SK-N-SH (cell line): ENCODE results near the gene CFAP251. TPM values are rescaled to one million over a fixed set of nuclear protein-coding genes. Genes with fewer than 3 reads are reported as not detected.

ENCODE experiments used
- CTCF ChIA-PET: fragments of 300-600, 350-600 bp; formaldehyde crosslinking; extraction: SDS; loops from one replicate; lab custom pipeline; 2021; lab: Yijun Ruan, JAX
- POLR2A ChIA-PET: fragments of 350-600 bp; sonication (Branson Sonifier 250); formaldehyde crosslinking; extraction: SDS; loops from one replicate; lab custom pipeline; 2020; ENCODE audit warnings: antibody characterized with exemption, inconsistent platforms; lab: Yijun Ruan, JAX
- DNase-seq: peaks from one replicate; pipeline ENCODE4 v3.0.0; 2012
- H2AFZ ChIP-seq: fragments of 200-600 bp; sonication (generic); 2 replicates; pipeline ENCODE4 v1.8.1; 2016; ENCODE audit warnings: antibody characterized with exemption, mild to moderate bottlenecking, low read depth
- H3F3A ChIP-seq: fragments of 200-600 bp; sonication (generic); replicated peaks from 2 replicates; pipeline ENCODE3; 2016; ENCODE audit warnings: antibody characterized with exemption, mild to moderate bottlenecking; ENCODE audit not compliant: insufficient read depth
- H3K27ac ChIP-seq, 2 experiments: fragments of 200-500 bp in 1 of 2; fragments of 200-600 bp in 1 of 2; sonication (Bioruptor generic) in 1 of 2; sonication (generic), shearing (Covaris generic) in 1 of 2; 2 replicates each; pipeline versions ENCODE4 v1.5.1 to v1.6.1; 2014 to 2016; ENCODE audit warnings: low read depth in 2 of 2, inconsistent platforms in 1 of 2, low read length in 1 of 2, mild to moderate bottlenecking in 1 of 2, mixed read lengths in 1 of 2
- H3K27me3 ChIP-seq: fragments of 200-600 bp; sonication (generic), shearing (Covaris generic); 2 replicates; pipeline ENCODE4 v1.6.1; 2016; ENCODE audit warnings: mixed run types; ENCODE audit not compliant: insufficient read depth
- H3K36me3 ChIP-seq, 2 experiments: fragments of 200-500 bp in 1 of 2; fragments of 200-600 bp in 1 of 2; sonication (Bioruptor generic) in 1 of 2; sonication (generic) in 1 of 2; replicated peaks in 1 of 2; 2 replicates each; pipeline versions ENCODE3 to v1.5.1; 2014 to 2016; ENCODE audit warnings: low read length in 1 of 2, mild to moderate bottlenecking in 1 of 2; ENCODE audit not compliant: insufficient read depth in 2 of 2, control insufficient read depth in 1 of 2
- H3K4me1 ChIP-seq, 2 experiments: fragments of 200-500 bp in 1 of 2; fragments of 200-600 bp in 1 of 2; sonication (Bioruptor generic) in 1 of 2; sonication (generic), shearing (Covaris generic) in 1 of 2; 2 replicates each; pipeline versions ENCODE4 v1.5.1 to v1.6.1; 2014 to 2016; ENCODE audit warnings: low read depth in 1 of 2, low read length in 1 of 2, mixed run types in 1 of 2; ENCODE audit not compliant: insufficient read depth in 2 of 2, control insufficient read depth in 1 of 2
- H3K4me2 ChIP-seq: fragments of 200-600 bp; sonication (generic), shearing (Covaris generic); 2 replicates; pipeline ENCODE4 v1.6.1; 2017; ENCODE audit warnings: mixed run types
- H3K4me3 ChIP-seq, 2 experiments: fragments of 200-500 bp in 1 of 2; fragments of 200-600 bp in 1 of 2; sonication (Bioruptor generic) in 1 of 2; sonication (generic), shearing (Covaris generic) in 1 of 2; 2 replicates each; pipeline versions ENCODE4 v1.5.1 to v1.8.1; 2014 to 2016; ENCODE audit warnings: low read depth in 2 of 2, inconsistent platforms in 1 of 2, low read length in 1 of 2, mild to moderate bottlenecking in 1 of 2, mixed read lengths in 1 of 2, moderate library complexity in 1 of 2
- H3K79me2 ChIP-seq: fragments of 200-600 bp; sonication (generic); 2 replicates; pipeline ENCODE4 v1.8.1; 2017; ENCODE audit warnings: mild to moderate bottlenecking; ENCODE audit not compliant: insufficient read depth
- H3K9ac ChIP-seq: fragments of 200-600 bp; sonication (generic); 2 replicates; pipeline ENCODE4 v1.6.1; 2017; ENCODE audit warnings: mixed run types
- H3K9me2 ChIP-seq: fragments of 200-600 bp; sonication (generic); 2 replicates; pipeline ENCODE4 v1.6.1; 2017; ENCODE audit warnings: mixed run types
- H3K9me3 ChIP-seq: fragments of 200-600 bp; sonication (generic); 2 replicates; pipeline ENCODE4 v1.6.1; 2017; ENCODE audit warnings: mixed run types, mild to moderate bottlenecking, moderate library complexity
- H4K20me1 ChIP-seq: fragments of 200-600 bp; sonication (generic); 2 replicates; pipeline ENCODE4 v1.6.1; 2017; ENCODE audit warnings: mild to moderate bottlenecking, mixed run types; ENCODE audit not compliant: insufficient read depth
- CHD2 ChIP-seq: fragments of 150-350 bp; IDR thresholded peaks from 2 replicates; pipeline ENCODE4 v1.6.1; 2018; ENCODE audit warnings: low read length; ENCODE audit not compliant: partially characterized antibody
- EP300 ChIP-seq, 2 experiments: IDR thresholded peaks; 2 replicates each; pipeline versions ENCODE4 v1.4.0 to v1.6.1; 2012; ENCODE audit warnings: borderline replicate concordance in 1 of 2, low read depth in 1 of 2, low read length in 1 of 2
- EZH2phosphoT487 ChIP-seq: fragments of 200-600 bp; sonication (generic); IDR thresholded peaks from 2 replicates; pipeline ENCODE4 v1.6.1; 2017; ENCODE audit warnings: low read depth, mixed run types, mild to moderate bottlenecking, antibody characterized with exemption, moderate library complexity, borderline replicate concordance
- FOSL2 ChIP-seq: IDR thresholded peaks from 2 replicates; pipeline ENCODE4 v1.4.0; 2012; ENCODE audit warnings: low read depth, mild to moderate bottlenecking, moderate library complexity, borderline replicate concordance
- FOXJ3 ChIP-seq: sonication (generic); formaldehyde crosslinking; IDR thresholded peaks from 2 replicates; pipeline ENCODE4 v1.5.1; 2020; ENCODE audit warnings: mild to moderate bottlenecking, missing genetic modification reagents
- GABPA ChIP-seq: IDR thresholded peaks from 2 replicates; pipeline ENCODE4 v1.4.0; 2012; ENCODE audit warnings: low read depth, mild to moderate bottlenecking
- GATA2 ChIP-seq: sonication (generic); formaldehyde crosslinking; IDR thresholded peaks from 2 replicates; pipeline ENCODE4 v1.5.0; 2020; ENCODE audit warnings: mild to moderate bottlenecking, missing genetic modification reagents
- JUND ChIP-seq: IDR thresholded peaks from 2 replicates; pipeline ENCODE4 v1.4.0; 2012
- MEF2A ChIP-seq: IDR thresholded peaks from 2 replicates; pipeline ENCODE4 v1.4.0; 2012; ENCODE audit warnings: low read depth, borderline replicate concordance
- MXI1 ChIP-seq: IDR thresholded peaks from 2 replicates; pipeline ENCODE4 v1.6.1; 2012; ENCODE audit warnings: mild to moderate bottlenecking, low read depth, low read length, improper control_type of control experiment
- NFIC ChIP-seq: IDR thresholded peaks from 2 replicates; pipeline ENCODE4 v1.4.0; 2012; ENCODE audit warnings: borderline replicate concordance
- NRF1 ChIP-seq: IDR thresholded peaks from 2 replicates; pipeline ENCODE4 v1.6.1; 2012; ENCODE audit warnings: low read depth, mild to moderate bottlenecking, low read length
- POLR2AphosphoS5 ChIP-seq: IDR thresholded peaks from 2 replicates; pipeline ENCODE4 v1.6.1; 2012; ENCODE audit warnings: low read depth, low read length
- RFX5 ChIP-seq: IDR thresholded peaks from 2 replicates; pipeline ENCODE4 v1.6.1; 2012; ENCODE audit warnings: mild to moderate bottlenecking, improper control_type of control experiment, low read length
- RXRA ChIP-seq: IDR thresholded peaks from 2 replicates; pipeline ENCODE4 v1.4.0; 2012; ENCODE audit warnings: low read depth, mild to moderate bottlenecking, borderline replicate concordance
- SIN3A ChIP-seq: IDR thresholded peaks from 2 replicates; pipeline ENCODE4 v1.6.1; 2012; ENCODE audit warnings: low read depth, mild to moderate bottlenecking, low read length, moderate library complexity, borderline replicate concordance
- TAF1 ChIP-seq: IDR thresholded peaks from 2 replicates; pipeline ENCODE4 v1.6.1; 2012; ENCODE audit warnings: low read depth, mild to moderate bottlenecking, low read length, moderate library complexity, borderline replicate concordance
- TCF12 ChIP-seq: IDR thresholded peaks from 2 replicates; pipeline ENCODE4 v1.4.0; 2012
- TEAD4 ChIP-seq: IDR thresholded peaks from 2 replicates; pipeline ENCODE4 v1.4.0; 2012; ENCODE audit warnings: mild to moderate bottlenecking, borderline replicate concordance; ENCODE audit not compliant: insufficient read depth
- USF1 ChIP-seq: IDR thresholded peaks from 2 replicates; pipeline ENCODE4 v1.4.0; 2012; ENCODE audit warnings: low read depth, borderline replicate concordance
- WGBS: methylation state at CpG from one replicate; pipeline ENCODE4 v1.1.6; 2017; ENCODE audit warnings: low lambda C conversion rate; 5-methylcytosine and 5-hydroxymethylcytosine counted together
- polyA plus RNA-seq, 3 experiments: library from polyadenylated mRNA; depleted of rRNA; stranded (reverse); fragments of >200 nt; gene quantifications; 2 replicates each; pipeline ENCODE4 v1.2.3, GENCODE V29; 2012
- TF ChIP-seq, protein P1 (sequence below): IDR thresholded peaks from 2 replicates; pipeline ENCODE4 v1.4.0; 2012; ENCODE audit warnings: low read depth, borderline replicate concordance
- TF ChIP-seq, protein P2 (sequence below): IDR thresholded peaks from 2 replicates; pipeline ENCODE4 v1.6.1; 2012; ENCODE audit warnings: mild to moderate bottlenecking, low read depth, low read length, moderate library complexity
- TF ChIP-seq, protein P3 (sequence below): fragments of 200-600 bp; sonication (generic); IDR thresholded peaks from 2 replicates; pipeline ENCODE4 v1.6.1; 2017; ENCODE audit warnings: antibody characterized with exemption, mild to moderate bottlenecking, moderate library complexity

The CFAP251 gene
- polyA plus RNA-seq, 1 of the 3 experiments (the other 2 are of a cell fraction), result 5.7 TPM

- Histone ChIP-seq H2AFZ (peak overlapping the region; percentile 54; the same call in 1 of the 2 replicates), H3K4me3 (no peak overlapping the region), H3K9me3 (no peaks in the 10 kb centered on the region), H4K20me1 (no peaks in the 10 kb centered on the region), H3K9ac (peak overlapping the region; percentile 39), H3K4me2 (peak overlapping the region; percentile 51; the same call in 1 of the 2 replicates), H3K9me2 (no peaks in the 10 kb centered on the region), H3F3A (peaks cover 30% of the 10 kb centered on the region), H3K4me1 (peaks cover 3 to 5% of the 10 kb centered on the region in 2 experiments; a peak in 2 of 4 replicates), H3K36me3 (no peaks in the 10 kb centered on the region), H3K27me3 (no peaks in the 10 kb centered on the region), H3K27ac (peak overlapping the region in 1 of 2 experiments; percentile 92; a peak in 2 of 4 replicates), H3K79me2 (no peaks in the 10 kb centered on the region)
- 50% methylated on average over 15 of the region's 21 CpGs for WGBS
- ChIA-PET CTCF (interaction anchor here (1.1 kb wide), 1 partner anchor 62 kb away, joined by 3 read pairs; no protein-coding TSS in a partner anchor), POLR2A (interaction anchor here (0.6 kb wide), 1 partner anchor 16 kb away, joined by 4 read pairs; no protein-coding TSS in a partner anchor)
- DNase-seq, result no peak
- TF ChIP-seq MEF2A (peak; percentile 82; the same call in 1 of the 2 replicates), NRF1 (no peak), TEAD4 (peak; percentile 78), FOSL2 (peak; percentile 99), FOXJ3 (CRISPR knock-in tag) (no peak), EP300 (IDR thresholded peaks at IDR 0.05; ENCODE audit: borderline replicate concordance in 1 of 2, low read depth in 1 of 2, low read length in 1 of 2) (peak; percentile 36 to 96; a peak in 3 of 4 replicates), TAF1 (peak; percentile 44; the same call in 1 of the 2 replicates), GATA2 (CRISPR knock-in tag) (no peak), NFIC (peak; percentile 87), RFX5 (no peak), GABPA (no peak; the same call in 1 of the 2 replicates), RXRA (peak; percentile 64; the same call in 1 of the 2 replicates), USF1 (peak; percentile 43; the same call in 1 of the 2 replicates), JUND (peak; percentile 88), MXI1 (no peak), EZH2phosphoT487 (no peak), CHD2 (no peak), SIN3A (peak; percentile 63; the same call in 1 of the 2 replicates), POLR2AphosphoS5 (peak; percentile 77; the same call in 1 of the 2 replicates), TCF12 (peak; percentile 88)
- TF ChIP-seq, protein P1, sequence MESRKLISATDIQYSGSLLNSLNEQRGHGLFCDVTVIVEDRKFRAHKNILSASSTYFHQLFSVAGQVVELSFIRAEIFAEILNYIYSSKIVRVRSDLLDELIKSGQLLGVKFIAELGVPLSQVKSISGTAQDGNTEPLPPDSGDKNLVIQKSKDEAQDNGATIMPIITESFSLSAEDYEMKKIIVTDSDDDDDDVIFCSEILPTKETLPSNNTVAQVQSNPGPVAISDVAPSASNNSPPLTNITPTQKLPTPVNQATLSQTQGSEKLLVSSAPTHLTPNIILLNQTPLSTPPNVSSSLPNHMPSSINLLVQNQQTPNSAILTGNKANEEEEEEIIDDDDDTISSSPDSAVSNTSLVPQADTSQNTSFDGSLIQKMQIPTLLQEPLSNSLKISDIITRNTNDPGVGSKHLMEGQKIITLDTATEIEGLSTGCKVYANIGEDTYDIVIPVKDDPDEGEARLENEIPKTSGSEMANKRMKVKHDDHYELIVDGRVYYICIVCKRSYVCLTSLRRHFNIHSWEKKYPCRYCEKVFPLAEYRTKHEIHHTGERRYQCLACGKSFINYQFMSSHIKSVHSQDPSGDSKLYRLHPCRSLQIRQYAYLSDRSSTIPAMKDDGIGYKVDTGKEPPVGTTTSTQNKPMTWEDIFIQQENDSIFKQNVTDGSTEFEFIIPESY, result no peak; the same call in 1 of the 2 replicates
- TF ChIP-seq, protein P2, sequence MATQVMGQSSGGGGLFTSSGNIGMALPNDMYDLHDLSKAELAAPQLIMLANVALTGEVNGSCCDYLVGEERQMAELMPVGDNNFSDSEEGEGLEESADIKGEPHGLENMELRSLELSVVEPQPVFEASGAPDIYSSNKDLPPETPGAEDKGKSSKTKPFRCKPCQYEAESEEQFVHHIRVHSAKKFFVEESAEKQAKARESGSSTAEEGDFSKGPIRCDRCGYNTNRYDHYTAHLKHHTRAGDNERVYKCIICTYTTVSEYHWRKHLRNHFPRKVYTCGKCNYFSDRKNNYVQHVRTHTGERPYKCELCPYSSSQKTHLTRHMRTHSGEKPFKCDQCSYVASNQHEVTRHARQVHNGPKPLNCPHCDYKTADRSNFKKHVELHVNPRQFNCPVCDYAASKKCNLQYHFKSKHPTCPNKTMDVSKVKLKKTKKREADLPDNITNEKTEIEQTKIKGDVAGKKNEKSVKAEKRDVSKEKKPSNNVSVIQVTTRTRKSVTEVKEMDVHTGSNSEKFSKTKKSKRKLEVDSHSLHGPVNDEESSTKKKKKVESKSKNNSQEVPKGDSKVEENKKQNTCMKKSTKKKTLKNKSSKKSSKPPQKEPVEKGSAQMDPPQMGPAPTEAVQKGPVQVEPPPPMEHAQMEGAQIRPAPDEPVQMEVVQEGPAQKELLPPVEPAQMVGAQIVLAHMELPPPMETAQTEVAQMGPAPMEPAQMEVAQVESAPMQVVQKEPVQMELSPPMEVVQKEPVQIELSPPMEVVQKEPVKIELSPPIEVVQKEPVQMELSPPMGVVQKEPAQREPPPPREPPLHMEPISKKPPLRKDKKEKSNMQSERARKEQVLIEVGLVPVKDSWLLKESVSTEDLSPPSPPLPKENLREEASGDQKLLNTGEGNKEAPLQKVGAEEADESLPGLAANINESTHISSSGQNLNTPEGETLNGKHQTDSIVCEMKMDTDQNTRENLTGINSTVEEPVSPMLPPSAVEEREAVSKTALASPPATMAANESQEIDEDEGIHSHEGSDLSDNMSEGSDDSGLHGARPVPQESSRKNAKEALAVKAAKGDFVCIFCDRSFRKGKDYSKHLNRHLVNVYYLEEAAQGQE, result no peak
- TF ChIP-seq, protein P3, sequence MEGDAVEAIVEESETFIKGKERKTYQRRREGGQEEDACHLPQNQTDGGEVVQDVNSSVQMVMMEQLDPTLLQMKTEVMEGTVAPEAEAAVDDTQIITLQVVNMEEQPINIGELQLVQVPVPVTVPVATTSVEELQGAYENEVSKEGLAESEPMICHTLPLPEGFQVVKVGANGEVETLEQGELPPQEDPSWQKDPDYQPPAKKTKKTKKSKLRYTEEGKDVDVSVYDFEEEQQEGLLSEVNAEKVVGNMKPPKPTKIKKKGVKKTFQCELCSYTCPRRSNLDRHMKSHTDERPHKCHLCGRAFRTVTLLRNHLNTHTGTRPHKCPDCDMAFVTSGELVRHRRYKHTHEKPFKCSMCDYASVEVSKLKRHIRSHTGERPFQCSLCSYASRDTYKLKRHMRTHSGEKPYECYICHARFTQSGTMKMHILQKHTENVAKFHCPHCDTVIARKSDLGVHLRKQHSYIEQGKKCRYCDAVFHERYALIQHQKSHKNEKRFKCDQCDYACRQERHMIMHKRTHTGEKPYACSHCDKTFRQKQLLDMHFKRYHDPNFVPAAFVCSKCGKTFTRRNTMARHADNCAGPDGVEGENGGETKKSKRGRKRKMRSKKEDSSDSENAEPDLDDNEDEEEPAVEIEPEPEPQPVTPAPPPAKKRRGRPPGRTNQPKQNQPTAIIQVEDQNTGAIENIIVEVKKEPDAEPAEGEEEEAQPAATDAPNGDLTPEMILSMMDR, result no peak
Observed at GRCh38 chr12:121992059-121992879, 73.9 kb downstream of the CFAP251 start.
